Uterus (tissue), 2 donors: ENCODE measurements around the gene NXPH1.

Experiments
- CTCF ChIP-seq, 4 experiments: fragments of 200-600 bp in 2 of 4; fragments of 450-650 bp in 2 of 4; sonication (generic) in 2 of 4; IDR thresholded peaks; one replicate each; pipeline ENCODE4 v1.5.1; 2016 to 2019; ENCODE audit warnings: antibody characterized with exemption in 4 of 4, mild to moderate bottlenecking in 2 of 4, moderate library complexity in 1 of 4
- POLR2A ChIP-seq, 2 donors: fragments of 450-650 bp; IDR thresholded peaks; one replicate each; pipeline ENCODE4 v1.6.1; 2016; ENCODE audit warnings: antibody characterized with exemption in 2 of 2, mild to moderate bottlenecking in 1 of 2, moderate library complexity in 1 of 2

GRCh38 chr7:8423057-8423456, 10.4 kb upstream of the NXPH1 start:
- TF ChIP-seq POLR2A (IDR thresholded peaks at IDR 0.05) (no peak), CTCF (IDR thresholded peaks at IDR 0.05) (no peak)
